Choroid plexus epithelial cell (primary cell): Measurements from ENCODE around the gene RAD18.

Experiments
- DNase-seq: peaks from one replicate; pipeline ENCODE4 v3.0.0-alpha.2; 2010; ENCODE audit warnings: low read depth
- H3K4me3 ChIP-seq: 2 replicates; pipeline ENCODE4 v1.5.1; 2011; ENCODE audit warnings: low read depth, mild to moderate bottlenecking, control low read depth, low read length, moderate library complexity
- TF ChIP-seq, protein P1 (sequence below): conservative IDR thresholded peaks from 2 replicates; pipeline ENCODE4 v1.5.1; 2011; ENCODE audit warnings: low read depth, mild to moderate bottlenecking, control low read depth, inconsistent platforms, low read length, moderate library complexity

RAD18 gene

DNA sequence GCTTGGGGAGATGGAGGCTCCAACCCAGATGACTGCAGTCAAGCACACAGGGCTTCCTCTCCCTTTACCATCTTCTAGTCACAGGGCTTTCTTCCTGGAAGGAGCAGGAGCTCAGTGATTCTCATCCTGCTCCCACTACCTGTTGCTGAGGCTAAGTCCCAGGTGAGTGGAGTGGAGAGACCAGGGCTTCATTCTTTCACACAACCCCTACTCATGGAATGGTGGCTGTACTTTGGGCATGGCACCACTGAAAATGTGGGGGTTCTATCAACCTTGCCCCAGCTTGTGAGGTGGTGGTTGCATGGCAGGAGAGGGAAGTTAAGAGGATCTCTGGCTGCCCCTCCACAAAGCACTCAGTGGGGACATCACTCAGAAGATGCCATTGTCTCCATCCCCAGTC lies 36.8 kb upstream of the RAD18 start:
- TF ChIP-seq, protein P1, sequence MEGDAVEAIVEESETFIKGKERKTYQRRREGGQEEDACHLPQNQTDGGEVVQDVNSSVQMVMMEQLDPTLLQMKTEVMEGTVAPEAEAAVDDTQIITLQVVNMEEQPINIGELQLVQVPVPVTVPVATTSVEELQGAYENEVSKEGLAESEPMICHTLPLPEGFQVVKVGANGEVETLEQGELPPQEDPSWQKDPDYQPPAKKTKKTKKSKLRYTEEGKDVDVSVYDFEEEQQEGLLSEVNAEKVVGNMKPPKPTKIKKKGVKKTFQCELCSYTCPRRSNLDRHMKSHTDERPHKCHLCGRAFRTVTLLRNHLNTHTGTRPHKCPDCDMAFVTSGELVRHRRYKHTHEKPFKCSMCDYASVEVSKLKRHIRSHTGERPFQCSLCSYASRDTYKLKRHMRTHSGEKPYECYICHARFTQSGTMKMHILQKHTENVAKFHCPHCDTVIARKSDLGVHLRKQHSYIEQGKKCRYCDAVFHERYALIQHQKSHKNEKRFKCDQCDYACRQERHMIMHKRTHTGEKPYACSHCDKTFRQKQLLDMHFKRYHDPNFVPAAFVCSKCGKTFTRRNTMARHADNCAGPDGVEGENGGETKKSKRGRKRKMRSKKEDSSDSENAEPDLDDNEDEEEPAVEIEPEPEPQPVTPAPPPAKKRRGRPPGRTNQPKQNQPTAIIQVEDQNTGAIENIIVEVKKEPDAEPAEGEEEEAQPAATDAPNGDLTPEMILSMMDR, result no peak
- DNase-seq, result no peak
- H3K4me3 ChIP-seq, result no peak overlapping the region

DNA sequence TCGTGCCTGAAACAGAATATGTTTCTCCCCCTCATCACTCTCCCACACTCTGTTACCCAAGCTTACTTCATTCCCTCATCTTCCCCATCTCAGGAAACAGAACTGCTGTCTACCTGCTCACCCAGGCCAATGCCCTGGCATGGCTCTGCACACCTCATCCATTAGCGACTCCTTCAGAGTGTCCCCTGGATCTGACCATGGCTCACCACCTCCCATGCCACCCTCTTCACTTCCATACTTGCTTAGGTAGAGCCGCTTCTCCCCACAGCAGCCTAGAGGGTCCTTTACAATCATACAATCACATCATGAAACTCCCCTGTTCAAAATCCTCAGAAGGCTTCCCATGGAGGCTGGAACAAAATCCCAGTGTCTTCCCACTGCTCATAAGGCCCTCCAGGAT lies 33.9 kb upstream of the RAD18 start:
- DNase-seq, result no peak
- TF ChIP-seq, protein P1, result no peak
- H3K4me3 ChIP-seq, result no peak overlapping the region

DNA sequence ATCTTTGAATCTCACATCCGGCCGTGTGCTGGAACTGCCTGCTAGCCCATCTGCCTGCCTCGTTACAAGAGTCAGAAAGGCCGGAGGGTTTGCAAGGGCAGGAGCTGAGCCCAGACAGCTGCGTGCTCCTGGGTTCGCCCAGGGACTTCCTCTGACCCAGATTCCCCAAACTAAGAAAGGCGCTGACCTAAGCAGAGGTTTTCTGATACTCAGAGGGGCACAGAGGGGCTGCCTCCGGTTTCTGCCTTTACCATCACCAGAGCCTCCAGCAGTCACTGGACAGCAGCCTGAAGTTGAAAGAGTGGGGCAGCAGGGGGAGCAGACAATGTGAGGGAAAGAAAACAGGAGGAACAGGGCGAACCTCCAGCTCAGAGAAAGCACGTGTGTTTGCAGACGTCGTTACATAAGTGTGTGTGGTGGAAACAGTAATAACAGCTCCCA lies 33.4 kb upstream of the RAD18 start:
- DNase-seq, result peak; percentile 75
- TF ChIP-seq, protein P1, result peak; percentile 68
- H3K4me3 ChIP-seq, result no peak overlapping the region

DNA sequence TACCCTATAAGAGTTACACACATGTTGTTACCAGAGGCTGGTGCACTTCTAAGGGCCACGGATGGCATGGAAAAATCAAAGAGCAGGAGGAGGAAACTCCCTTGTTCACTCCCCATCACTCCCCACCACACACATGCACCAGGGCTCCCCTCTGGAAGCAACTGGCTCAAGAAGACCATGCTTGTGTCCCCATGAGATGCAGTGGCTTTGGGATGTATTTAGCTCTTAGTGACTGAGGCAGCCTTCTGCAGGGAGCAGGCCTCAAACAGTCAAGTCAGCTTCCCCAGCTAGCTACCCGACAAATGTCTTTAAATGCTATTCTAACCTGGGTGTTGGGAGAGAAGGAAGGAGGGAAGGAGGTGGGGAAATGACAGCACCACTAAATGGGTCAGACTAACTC lies 32.9 kb upstream of the RAD18 start:
- no peak overlapping the region for H3K4me3 ChIP-seq
- TF ChIP-seq, protein P1, result no peak
- no peak for DNase-seq

DNA sequence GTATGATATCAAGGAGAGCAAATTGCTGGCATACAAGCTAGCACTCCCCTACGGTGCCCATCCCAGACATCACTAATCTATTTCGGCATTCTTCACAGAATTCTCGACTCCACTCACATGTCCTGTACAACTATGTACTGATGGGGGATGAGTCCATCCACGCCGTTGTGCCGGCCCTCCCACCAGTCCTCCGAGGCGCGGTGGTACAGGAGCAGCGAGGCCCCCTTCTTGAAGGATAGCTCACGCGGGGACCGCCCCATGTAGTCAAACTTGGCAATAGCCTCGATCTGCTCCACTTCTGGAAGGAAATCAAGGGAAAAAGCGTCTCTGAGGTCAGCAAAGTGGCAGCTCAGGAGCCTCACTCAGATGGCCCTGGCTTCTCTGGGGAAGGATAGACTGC lies 31.0 kb upstream of the RAD18 start:
- TF ChIP-seq, protein P1, result no peak
- no peak for DNase-seq

DNA sequence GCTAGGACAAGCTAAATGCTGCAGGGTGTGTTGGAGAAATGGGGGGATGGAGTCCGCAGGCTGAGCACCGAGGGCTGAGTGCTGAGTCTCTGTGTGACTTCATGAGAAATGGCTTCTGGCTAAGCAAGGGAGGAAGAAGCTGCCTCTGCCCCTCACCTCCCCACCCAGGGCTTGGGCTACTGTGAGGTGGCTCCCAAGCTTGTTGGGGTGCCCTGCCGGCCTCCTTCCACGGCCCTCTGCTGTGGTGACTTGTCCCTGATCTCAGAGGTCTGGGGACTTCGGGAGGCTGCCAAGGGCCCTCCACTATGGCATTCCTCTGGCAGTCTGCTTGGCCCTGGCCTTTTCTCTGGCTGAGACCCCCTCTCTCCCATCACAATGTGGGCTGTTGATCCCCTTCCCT lies 30.1 kb upstream of the RAD18 start:
- TF ChIP-seq, protein P1, result no peak
- DNase-seq, result no peak
- H3K4me3 ChIP-seq, result no peak overlapping the region

More for the DNA sequence above, 31.0 kb upstream of the RAD18 start:
- no peak overlapping the region for H3K4me3 ChIP-seq

DNA sequence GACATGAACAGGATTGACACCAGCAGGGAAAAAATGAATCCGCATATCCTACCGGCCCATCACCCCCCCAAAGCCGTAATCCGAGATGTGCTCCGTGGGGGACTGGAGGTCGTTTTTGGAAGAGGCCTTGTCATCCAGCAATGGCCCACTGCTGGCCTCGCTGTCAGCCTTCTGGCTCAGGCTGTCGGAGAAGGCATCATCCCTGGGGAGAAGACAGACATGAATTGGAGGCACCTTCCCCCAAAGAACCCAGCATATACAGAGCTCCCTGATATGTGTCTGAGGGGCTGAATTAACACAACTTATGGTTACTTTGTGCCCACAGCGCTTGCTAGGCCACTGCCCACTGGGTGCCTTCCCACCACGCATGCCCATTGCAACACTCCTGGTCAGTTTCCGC lies 29.6 kb upstream of the RAD18 start:
- TF ChIP-seq, protein P1, result no peak
- no peak overlapping the region for H3K4me3 ChIP-seq
- DNase-seq, result no peak
